EH (cell line): ENCODE results near the gene MEGF11.
"Not testable (repeated sequence)": the region's sequence is repeated elsewhere in the genome, so short reads cannot be mapped to it uniquely, and the experiment has no call there.

Source experiments
- DNase-seq: peaks from one replicate; pipeline ENCODE4 v3.0.0-alpha.2; 2015; ENCODE audit warnings: low read depth

Gene MEGF11

GRCh38 chr15:66275352-66275751 is 21.8 kb upstream of the MEGF11 start:
- DNase-seq, result no peak

GRCh38 chr15:66270932-66271331 is 17.4 kb upstream of the MEGF11 start:
- no peak for DNase-seq

GRCh38 chr15:66269326-66270090 is 16.0 kb upstream of the MEGF11 start:
- peak; percentile 87 for DNase-seq

GRCh38 chr15:66264859-66265513 is 11.4 kb upstream of the MEGF11 start:
- no peak for DNase-seq

- not testable (repeated sequence) for DNase-seq
Observed at GRCh38 chr15:66262837-66263236, 9.3 kb upstream of the MEGF11 start.

GRCh38 chr15:66261056-66261455 is 7.5 kb upstream of the MEGF11 start:
- DNase-seq, result no peak

- DNase-seq, result no peak
Observed at GRCh38 chr15:66256692-66257091, 3.1 kb upstream of the MEGF11 start.

GRCh38 chr15:66254951-66255676 is 1.6 kb upstream of the MEGF11 start:
- DNase-seq, result no peak

GRCh38 chr15:66254089-66254950 is 770 bp upstream of the MEGF11 start:
- no peak for DNase-seq

GRCh38 chr15:66252685-66253417 is 699 bp downstream of the MEGF11 start:
- peak; percentile 9 for DNase-seq

- DNase-seq, result peak; percentile 54
Observed at GRCh38 chr15:66251790-66252684, 1.5 kb downstream of the MEGF11 start.

GRCh38 chr15:66251065-66251789 is 2.3 kb downstream of the MEGF11 start:
- no peak for DNase-seq

GRCh38 chr15:66249605-66250174 is 3.9 kb downstream of the MEGF11 start:
- DNase-seq, result no peak

- DNase-seq, result no peak
Observed at GRCh38 chr15:66246937-66247336, 6.6 kb downstream of the MEGF11 start.

- not testable (repeated sequence) for DNase-seq
Observed at GRCh38 chr15:66245832-66246231, 7.7 kb downstream of the MEGF11 start.

- no peak for DNase-seq
Observed at GRCh38 chr15:66241908-66242285, 11.7 kb downstream of the MEGF11 start.

GRCh38 chr15:66241087-66241907 is 12.3 kb downstream of the MEGF11 start:
- DNase-seq, result no peak

GRCh38 chr15:66240240-66240794 is 13.2 kb downstream of the MEGF11 start:
- no peak for DNase-seq
